GM13977 (cell line): ENCODE results near the gene TOMM70.

Source experiments
- DNase-seq: peaks from one replicate; pipeline ENCODE4 v3.0.0; 2012; ENCODE audit warnings: low spot score
- CTCF ChIP-seq: IDR thresholded peaks from 2 replicates; pipeline ENCODE4 v1.5.1; 2012; ENCODE audit warnings: mild to moderate bottlenecking, control low read depth; ENCODE audit not compliant: insufficient read depth; ENCODE audit errors: extremely low read depth, missing control alignments
- in situ Hi-C: fragments of 300-500 bp; cut with MboI; formaldehyde crosslinking; loops from one replicate; pipeline ENCODE4 v1.12.0; 2022; ENCODE audit warnings: low sequenced_read_pairs, low pct_unique_long_range_greater_than_20kb, mixed read lengths, inconsistent platforms; ENCODE audit not compliant: unreplicated experiment

TOMM70 gene

GRCh38 chr3:100317912-100318311 is 83.0 kb downstream of the TOMM70 start:
- TF ChIP-seq CTCF, result no peak
- in situ Hi-C loops, result loop anchor here (25.0 kb wide), 1 partner anchor 269 kb away; no protein-coding TSS in a partner anchor
- DNase-seq, result peak; percentile 51

- in situ Hi-C loops, result loop anchor here (25.0 kb wide), 1 partner anchor 271 kb away; no protein-coding TSS in a partner anchor
- TF ChIP-seq CTCF, result peak; percentile 68
- peak; percentile 35 for DNase-seq
Measured at GRCh38 chr3:100316641-100317069, 84.2 kb downstream of the TOMM70 start.
